IMR-90 (cell line): ENCODE results near the gene IGSF8. TPM values are rescaled to one million over a fixed set of nuclear protein-coding genes. Genes with fewer than 3 reads are reported as not detected.

Experiments
- ATAC-seq: fragments of 200-7000 bp; cut with Tn5 transposase; 2 replicates; pipeline ENCODE4 v1.9.1; 2020; ENCODE audit warnings: low read depth, mild to moderate bottlenecking, moderate library complexity
- BruUV-seq: library from RNA; stranded (reverse); fragments of 400-500 nt; replicated peaks from 2 replicates; lab custom pipeline; 2021; lab: Mats Ljungman, UMichigan
- CTCF ChIA-PET: fragments of 300-600 bp; formaldehyde crosslinking; extraction: SDS; loops from one replicate; lab custom pipeline; 2021; ENCODE audit warnings: antibody characterized with exemption; lab: Yijun Ruan, JAX
- POLR2A ChIA-PET: fragments of 300-600 bp; sonication (Branson Sonifier 250); formaldehyde crosslinking; loops from one replicate; lab custom pipeline; 2022; ENCODE audit warnings: antibody characterized with exemption; ENCODE audit not compliant: unreplicated experiment; lab: Charles Lee
- DNase-seq: peaks from one replicate; pipeline ENCODE4 v3.0.0; 2013
- H2AFZ ChIP-seq: replicated peaks from 2 replicates; pipeline ENCODE3; 2013; ENCODE audit warnings: low read length, mild to moderate bottlenecking; ENCODE audit not compliant: poor library complexity
- H2AK5ac ChIP-seq: 2 replicates; pipeline ENCODE4 v1.6.1; 2013; ENCODE audit warnings: low read depth, low read length, inconsistent platforms
- H2AK9ac ChIP-seq: replicated peaks from 2 replicates; pipeline ENCODE3; 2013; ENCODE audit warnings: mild to moderate bottlenecking, low read depth, low read length, moderate library complexity; ENCODE audit not compliant: poor library complexity
- H2BK120ac ChIP-seq: 2 replicates; pipeline ENCODE4 v1.6.1; 2013; ENCODE audit warnings: low read depth, low read length, inconsistent platforms
- H2BK15ac ChIP-seq: 3 replicates; pipeline ENCODE4 v1.6.1; 2013; ENCODE audit warnings: low read depth, low read length, inconsistent platforms
- H2BK20ac ChIP-seq: 2 replicates; pipeline ENCODE4 v1.6.1; 2013; ENCODE audit warnings: low read depth, mild to moderate bottlenecking, inconsistent platforms, low read length, moderate library complexity
- H2BK5ac ChIP-seq: 2 replicates; pipeline ENCODE4 v1.6.1; 2013; ENCODE audit warnings: mild to moderate bottlenecking, low read depth, low read length, inconsistent platforms; ENCODE audit not compliant: poor library complexity, severe bottlenecking
- H3K14ac ChIP-seq: replicated peaks from 2 replicates; pipeline ENCODE4 v1.6.1; 2013; ENCODE audit warnings: low read depth, low read length, inconsistent platforms
- H3K18ac ChIP-seq: 2 replicates; pipeline ENCODE4 v1.6.1; 2013; ENCODE audit warnings: low read depth, low read length, control low read depth
- H3K23ac ChIP-seq: 2 replicates; pipeline ENCODE4 v1.6.1; 2013; ENCODE audit warnings: low read depth, low read length, inconsistent platforms
- H3K27ac ChIP-seq: 2 replicates; pipeline ENCODE4 v1.5.1; 2013; ENCODE audit warnings: mild to moderate bottlenecking, control low read depth, low read length; ENCODE audit not compliant: insufficient read depth
- H3K27me3 ChIP-seq: 2 replicates; pipeline ENCODE4 v1.6.1; 2013; ENCODE audit warnings: low read length; ENCODE audit not compliant: control insufficient read depth, insufficient read depth
- H3K36me3 ChIP-seq: 2 replicates; pipeline ENCODE4 v1.6.1; 2013; ENCODE audit warnings: low read length, mixed read lengths; ENCODE audit not compliant: control insufficient read depth, insufficient read depth
- H3K4ac ChIP-seq: 2 replicates; pipeline ENCODE4 v1.6.1; 2013; ENCODE audit warnings: low read depth, low read length, inconsistent platforms
- H3K4me1 ChIP-seq: 2 replicates; pipeline ENCODE4 v1.6.1; 2013; ENCODE audit warnings: low read length, mixed read lengths; ENCODE audit not compliant: control insufficient read depth, insufficient read depth
- H3K4me2 ChIP-seq: 2 replicates; pipeline ENCODE4 v1.6.1; 2013; ENCODE audit warnings: low read depth, mild to moderate bottlenecking, control low read depth, low read length, moderate library complexity
- H3K4me3 ChIP-seq: 2 replicates; pipeline ENCODE4 v1.5.1; 2013; ENCODE audit warnings: low read depth, mild to moderate bottlenecking, control low read depth, low read length, moderate library complexity; ENCODE audit not compliant: insufficient read depth
- H3K56ac ChIP-seq: 2 replicates; pipeline ENCODE4 v1.6.1; 2013; ENCODE audit warnings: low read length, inconsistent platforms; ENCODE audit not compliant: insufficient read depth; ENCODE audit errors: extremely low read depth
- H3K79me1 ChIP-seq, 2 experiments: 2 replicates each; pipeline ENCODE4 v1.6.1; 2013; ENCODE audit warnings: low read length in 2 of 2, inconsistent platforms in 1 of 2, low read depth in 1 of 2
- H3K9ac ChIP-seq: 2 replicates; pipeline ENCODE4 v1.6.1; 2013; ENCODE audit warnings: low read depth, low read length, control low read depth
- H3K9me1 ChIP-seq: 2 replicates; pipeline ENCODE4 v1.6.1; 2013; ENCODE audit warnings: low read length, inconsistent platforms; ENCODE audit not compliant: insufficient read depth
- H3K9me3 ChIP-seq: 2 replicates; pipeline ENCODE4 v1.6.1; 2013; ENCODE audit warnings: low read length; ENCODE audit not compliant: control insufficient read depth, insufficient read depth
- H4K20me1 ChIP-seq: 2 replicates; pipeline ENCODE4 v1.6.1; 2013; ENCODE audit warnings: low read length, inconsistent platforms; ENCODE audit not compliant: insufficient read depth
- H4K5ac ChIP-seq: 2 replicates; pipeline ENCODE4 v1.6.1; 2013; ENCODE audit warnings: mild to moderate bottlenecking, low read depth, low read length, control low read depth
- H4K8ac ChIP-seq, 2 experiments: 2 replicates each; pipeline ENCODE4 v1.6.1; 2013; ENCODE audit warnings: low read depth in 2 of 2, low read length in 2 of 2, control low read depth in 1 of 2, inconsistent platforms in 1 of 2
- H4K91ac ChIP-seq: 2 replicates; pipeline ENCODE4 v1.6.1; 2013; ENCODE audit warnings: low read depth, low read length, inconsistent platforms; ENCODE audit not compliant: insufficient read depth
- BHLHE40 ChIP-seq: fragments of 150-350 bp; IDR thresholded peaks from 2 replicates; pipeline ENCODE4 v1.6.1; 2016; ENCODE audit warnings: mild to moderate bottlenecking, low read depth, low read length
- CEBPB ChIP-seq: IDR thresholded peaks from 2 replicates; pipeline ENCODE4 v1.6.1; 2012; ENCODE audit warnings: low read depth, low read length, improper control_type of control experiment
- CHD1 ChIP-seq: IDR thresholded peaks from 2 replicates; pipeline ENCODE4 v1.6.1; 2012; ENCODE audit warnings: low read depth, low read length, improper control_type of control experiment
- CTCF ChIP-seq: conservative IDR thresholded peaks from 2 replicates; pipeline ENCODE4 v1.5.1; 2012; ENCODE audit warnings: mild to moderate bottlenecking, low read depth, low read length, improper control_type of control experiment
- ELK1 ChIP-seq: fragments of 150-350 bp; IDR thresholded peaks from 2 replicates; pipeline ENCODE4 v1.6.1; 2016; ENCODE audit warnings: low read depth, mild to moderate bottlenecking, low read length, moderate library complexity, borderline replicate concordance
- FOS ChIP-seq: fragments of 150-350 bp; IDR thresholded peaks from 2 replicates; pipeline ENCODE4 v1.6.1; 2016; ENCODE audit warnings: low read depth, low read length
- MAFK ChIP-seq: IDR thresholded peaks from 2 replicates; pipeline ENCODE4 v1.6.1; 2012; ENCODE audit warnings: low read depth, low read length, improper control_type of control experiment
- MAZ ChIP-seq: IDR thresholded peaks from 2 replicates; pipeline ENCODE4 v1.6.1; 2012; ENCODE audit warnings: low read depth, mild to moderate bottlenecking, low read length, improper control_type of control experiment, moderate library complexity, borderline replicate concordance
- MXI1 ChIP-seq: IDR thresholded peaks from 2 replicates; pipeline ENCODE4 v1.6.1; 2012; ENCODE audit warnings: low read depth, mild to moderate bottlenecking, low read length, moderate library complexity, borderline replicate concordance
- NFE2L2 ChIP-seq: fragments of 150-350 bp; IDR thresholded peaks from 2 replicates; pipeline ENCODE4 v1.6.1; 2016; ENCODE audit warnings: low read depth, mild to moderate bottlenecking, low read length
- POLR2A ChIP-seq: IDR thresholded peaks from 2 replicates; pipeline ENCODE4 v1.6.1; 2012; ENCODE audit warnings: mild to moderate bottlenecking, low read depth, low read length
- RAD21 ChIP-seq: IDR thresholded peaks from 2 replicates; pipeline ENCODE4 v1.6.1; 2012; ENCODE audit warnings: low read length, improper control_type of control experiment
- RCOR1 ChIP-seq: IDR thresholded peaks from 2 replicates; pipeline ENCODE4 v1.6.1; 2012; ENCODE audit warnings: mild to moderate bottlenecking, low read length, improper control_type of control experiment; ENCODE audit not compliant: insufficient replicate concordance
- RFX5 ChIP-seq: IDR thresholded peaks from 2 replicates; pipeline ENCODE4 v1.8.0; 2012; ENCODE audit warnings: low read depth, mild to moderate bottlenecking, low read length, moderate library complexity
- SMC3 ChIP-seq: fragments of 150-350 bp; IDR thresholded peaks from 2 replicates; pipeline ENCODE4 v1.6.1; 2016; ENCODE audit warnings: low read depth, mild to moderate bottlenecking, antibody characterized with exemption, low read length, moderate library complexity
- USF2 ChIP-seq: fragments of 150-350 bp; IDR thresholded peaks from 2 replicates; pipeline ENCODE4 v1.6.1; 2017; ENCODE audit warnings: mild to moderate bottlenecking, antibody characterized with exemption, low read length, low read depth
- WGBS, 2 experiments: methylation state at CpG; one replicate each; pipeline versions ENCODE4 v1.1.5 to v1.1.7; 2013; ENCODE audit warnings: missing lambda C conversion rate in 2 of 2; ENCODE audit not compliant: insufficient read length in 1 of 2; ENCODE audit errors: extremely low coverage in 2 of 2; 5-methylcytosine and 5-hydroxymethylcytosine counted together
- dilution Hi-C: fragments of 300-500 bp; cut with HindIII; formaldehyde crosslinking; loops from one replicate; pipeline ENCODE4 v1.14.3; 2018; ENCODE audit warnings: low sequenced_read_pairs; ENCODE audit not compliant: unreplicated experiment
- in situ Hi-C: fragments of 300-500 bp; cut with MboI; formaldehyde crosslinking; loops from 3 replicates; pipeline ENCODE4 v1.14.3; 2019; ENCODE audit warnings: low sequenced_read_pairs, inconsistent platforms, mixed read lengths
- intact Hi-C: fragments of 100-400 bp; cut with micrococcal nuclease; formaldehyde crosslinking; loops from 2 replicates; pipeline ENCODE4 v1.10.0; 2022
- polyA plus RNA-seq, 3 experiments: library from polyadenylated mRNA; depleted of rRNA; stranded (reverse); fragments of >200 nt; gene quantifications; 2 replicates each; pipeline ENCODE4 v1.2.3, GENCODE V29; 2012; ENCODE audit warnings: low replicate concordance in 1 of 3
- total RNA-seq: library from RNA; depleted of rRNA; stranded (reverse); fragments of >200 nt; gene quantifications from 2 replicates; pipeline ENCODE4 v1.2.3, GENCODE V29; 2012

Gene IGSF8
- total and polyA plus RNA-seq, 2 of the 4 experiments (the other 2 are of a cell fraction) = 8.8 to 25.2 TPM

- peaks cover 67% of the 10 kb centered on the region for H3K27me3 ChIP-seq
- in situ Hi-C loops = no loop called here
- CTCF ChIA-PET = no interaction called here
Measured at GRCh38 chr1:160063176-160063575, 35.2 kb downstream of the IGSF8 start.

More at GRCh38 chr1:160063176-160063575, 35.2 kb downstream of the IGSF8 start:
- Histone ChIP-seq H4K91ac (no peak overlapping the region), H4K20me1 (no peaks in the 10 kb centered on the region), H3K36me3 (no peaks in the 10 kb centered on the region), H3K23ac (no peak overlapping the region), H2BK15ac (no peak overlapping the region), H2BK20ac (no peak overlapping the region), H3K4me2 (no peak overlapping the region), H3K27ac (no peak overlapping the region), H4K5ac (no peak overlapping the region), H3K14ac (no peak overlapping the region), H3K4ac (no peak overlapping the region), H3K9me3 (no peaks in the 10 kb centered on the region), H3K18ac (no peak overlapping the region), H2BK5ac (no peak overlapping the region), H3K9me1 (no peaks in the 10 kb centered on the region), H4K8ac (no peak overlapping the region), H3K4me1 (no peaks in the 10 kb centered on the region), H3K79me1 (no peaks in the 10 kb centered on the region), H2AK5ac (no peak overlapping the region), H2AFZ (no peak overlapping the region), H2BK120ac (no peak overlapping the region), H3K4me3 (no peak overlapping the region), H3K9ac (no peak overlapping the region), H3K56ac (no peak overlapping the region), H2AK9ac (no peak overlapping the region)
- intact Hi-C loops = no loop called here
- dilution Hi-C loops = no loop called here
- no peak for ATAC-seq
- no TSS peak for BruUV-seq
- POLR2A ChIA-PET = no interaction called here
- no peak for DNase-seq
- WGBS, 2 experiments = no CpG with 5 or more reads among the region's 5 CpGs
- TF ChIP-seq MAFK = no peak
- no peak for TF ChIP-seq FOS
- no peak for TF ChIP-seq MXI1
- TF ChIP-seq SMC3 = no peak
- no peak for TF ChIP-seq MAZ
- no peak for TF ChIP-seq CEBPB
- TF ChIP-seq USF2 = no peak
- no peak for TF ChIP-seq RCOR1
- TF ChIP-seq CTCF = no peak
- no peak for TF ChIP-seq BHLHE40
- no peak for TF ChIP-seq RFX5
- no peak for TF ChIP-seq CHD1
- TF ChIP-seq RAD21 = no peak
- TF ChIP-seq ELK1 = no peak
- no peak for TF ChIP-seq POLR2A
- no peak for TF ChIP-seq NFE2L2
